Effector memory CD4-positive, alpha-beta T cell (primary cell): ENCODE measurements around the gene NKAIN2.
"Not testable (repeated sequence)": the region's sequence is repeated elsewhere in the genome, so short reads cannot be mapped to it uniquely, and the experiment has no call there.

ENCODE experiments used
- DNase-seq, 3 donors: peaks; one replicate each; pipeline ENCODE4 v3.0.0-alpha.2; 2020
- H3K27ac ChIP-seq: 2 replicates; pipeline ENCODE4 v1.7.0; 2013; ENCODE audit warnings: mild to moderate bottlenecking, low read length, moderate library complexity; ENCODE audit not compliant: insufficient read depth, poor library complexity, severe bottlenecking
- H3K27me3 ChIP-seq: replicated peaks from 2 replicates; pipeline ENCODE4 v1.7.0; 2013; ENCODE audit warnings: mild to moderate bottlenecking, low read length; ENCODE audit not compliant: insufficient read depth, control insufficient read depth, poor library complexity, severe bottlenecking
- H3K36me3 ChIP-seq: 2 replicates; pipeline ENCODE4 v1.7.0; 2013; ENCODE audit warnings: mild to moderate bottlenecking, low read length, moderate library complexity; ENCODE audit not compliant: control insufficient read depth, insufficient read depth
- H3K4me1 ChIP-seq: 2 replicates; pipeline ENCODE4 v1.7.0; 2013; ENCODE audit warnings: low read length, mild to moderate bottlenecking; ENCODE audit not compliant: control insufficient read depth, insufficient read depth, poor library complexity, severe bottlenecking
- H3K4me3 ChIP-seq: 2 replicates; pipeline ENCODE4 v1.7.0; 2013; ENCODE audit warnings: low read length, low read depth, mild to moderate bottlenecking; ENCODE audit not compliant: insufficient read depth, poor library complexity, severe bottlenecking
- H3K9me3 ChIP-seq: 2 replicates; pipeline ENCODE4 v1.7.0; 2013; ENCODE audit warnings: mild to moderate bottlenecking, low read length, moderate library complexity; ENCODE audit not compliant: control insufficient read depth

The NKAIN2 gene

DNA sequence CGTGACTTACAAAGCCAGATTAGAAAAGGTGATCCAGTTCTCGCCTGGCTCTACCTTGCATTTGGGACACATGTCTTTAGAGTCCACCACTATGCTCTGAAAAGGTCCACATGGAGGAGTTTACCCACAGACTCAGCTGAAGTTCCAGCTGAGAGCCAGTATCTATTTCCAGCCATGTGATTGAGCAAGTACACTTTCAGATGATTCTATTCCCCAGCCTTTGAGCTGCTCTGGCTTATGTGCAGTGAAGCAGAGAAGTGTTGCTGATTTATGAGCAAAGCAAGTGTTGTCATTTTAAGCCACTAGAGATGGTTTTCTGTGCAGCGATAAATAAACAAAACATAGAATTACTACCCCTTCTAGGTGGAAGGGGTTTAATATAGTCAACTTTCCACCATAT, 637.8 kb downstream of the NKAIN2 start:
- Histone ChIP-seq H3K4me3 (no peak overlapping the region), H3K27me3 (no peaks in the 10 kb centered on the region), H3K4me1 (no peaks in the 10 kb centered on the region), H3K9me3 (no peaks in the 10 kb centered on the region), H3K36me3 (no peaks in the 10 kb centered on the region), H3K27ac (no peak overlapping the region)
- no peak for DNase-seq

DNA sequence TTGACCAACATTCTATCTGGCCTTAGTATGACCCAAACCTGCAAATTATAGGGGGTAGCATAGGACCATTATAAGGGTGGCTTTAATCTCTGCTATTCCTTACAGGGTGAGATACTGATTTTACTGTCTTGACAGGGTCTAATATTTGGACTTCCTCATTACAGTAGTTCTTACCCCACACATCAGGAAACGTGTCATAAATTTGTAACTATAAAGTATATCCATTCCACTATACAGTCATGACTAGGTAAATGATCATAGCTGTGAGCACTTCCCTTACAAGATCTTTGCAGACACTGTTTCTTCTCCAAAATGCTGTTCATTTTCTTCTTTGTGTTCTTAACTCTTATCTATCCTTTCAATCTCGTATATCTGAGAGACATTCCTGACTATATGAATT, 639.9 kb downstream of the NKAIN2 start:
- Histone ChIP-seq H3K27ac (no peak overlapping the region), H3K9me3 (no peaks in the 10 kb centered on the region), H3K36me3 (no peaks in the 10 kb centered on the region), H3K27me3 (no peaks in the 10 kb centered on the region), H3K4me1 (no peaks in the 10 kb centered on the region), H3K4me3 (no peak overlapping the region)
- DNase-seq = no peak

DNA sequence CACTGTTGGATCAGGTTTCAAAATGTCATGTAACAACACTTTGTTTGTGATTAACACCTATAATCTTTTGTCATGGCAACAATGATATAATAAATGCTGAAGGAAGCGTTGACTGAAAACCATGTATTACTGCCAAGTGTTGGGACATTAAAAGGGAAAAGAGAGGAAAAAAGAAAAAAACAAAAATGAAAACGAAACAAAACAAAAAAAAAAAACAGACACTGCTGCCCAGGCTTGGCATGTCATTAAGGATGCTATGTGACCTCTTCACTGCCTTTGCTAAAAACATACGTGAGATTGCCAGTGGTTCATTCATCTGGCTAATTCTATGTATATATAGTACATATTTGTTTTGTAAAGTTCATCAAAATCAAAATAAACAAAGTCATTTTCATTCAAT, 641.9 kb downstream of the NKAIN2 start:
- H3K27ac ChIP-seq = no peak overlapping the region
- no peaks in the 10 kb centered on the region for H3K4me1 ChIP-seq
- no peaks in the 10 kb centered on the region for H3K9me3 ChIP-seq
- no peaks in the 10 kb centered on the region for H3K36me3 ChIP-seq
- no peak overlapping the region for H3K4me3 ChIP-seq
- H3K27me3 ChIP-seq = no peaks in the 10 kb centered on the region
- DNase-seq = no peak

DNA sequence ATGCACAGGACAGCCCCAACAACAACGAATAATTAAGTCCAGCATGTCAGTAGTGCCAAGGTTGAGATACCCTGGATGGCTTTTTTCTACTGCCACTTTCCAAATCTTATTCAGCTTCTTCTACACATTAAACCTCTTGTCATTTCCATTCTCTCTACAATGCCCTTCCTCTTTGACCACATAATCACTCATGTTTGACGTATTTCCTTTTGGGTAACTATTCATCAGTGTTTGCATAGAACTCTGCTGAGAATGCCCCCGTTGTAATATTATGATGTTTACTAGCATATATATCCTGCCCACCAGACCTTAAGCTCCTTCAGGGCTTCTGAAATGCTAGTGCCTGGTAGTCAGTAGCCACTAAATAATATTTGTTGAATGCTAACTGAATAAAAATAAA, 643.3 kb downstream of the NKAIN2 start:
- Histone ChIP-seq H3K27ac (no peak overlapping the region), H3K27me3 (no peaks in the 10 kb centered on the region), H3K36me3 (no peaks in the 10 kb centered on the region), H3K4me1 (no peaks in the 10 kb centered on the region), H3K4me3 (no peak overlapping the region), H3K9me3 (no peaks in the 10 kb centered on the region)
- no peak for DNase-seq

DNA sequence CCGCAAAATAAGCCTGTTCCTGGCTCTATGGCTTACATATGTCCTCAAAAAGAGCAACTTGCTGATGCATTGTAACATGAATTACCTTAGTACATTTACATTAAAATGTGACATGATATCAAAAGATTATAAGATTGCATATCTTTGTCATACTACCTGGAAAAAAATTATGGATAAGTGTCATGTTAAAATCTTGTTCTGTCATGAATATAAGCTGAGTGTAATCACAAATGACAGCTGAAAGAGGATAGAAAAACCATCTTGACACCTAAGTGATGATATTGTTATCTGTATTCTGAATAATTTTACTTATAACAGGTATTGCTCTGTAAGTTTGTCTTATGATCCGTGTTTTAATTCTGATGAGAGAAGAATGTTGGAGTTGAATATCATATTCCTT, 655.6 kb downstream of the NKAIN2 start:
- Histone ChIP-seq H3K27me3 (no peaks in the 10 kb centered on the region), H3K36me3 (no peaks in the 10 kb centered on the region), H3K27ac (no peak overlapping the region), H3K4me1 (no peaks in the 10 kb centered on the region), H3K9me3 (no peaks in the 10 kb centered on the region), H3K4me3 (no peak overlapping the region)
- no peak for DNase-seq

- Histone ChIP-seq H3K4me1 (no peaks in the 10 kb centered on the region), H3K27me3 (no peaks in the 10 kb centered on the region), H3K27ac (no peak overlapping the region), H3K9me3 (no peaks in the 10 kb centered on the region), H3K4me3 (no peak overlapping the region), H3K36me3 (no peaks in the 10 kb centered on the region)
- no peak for DNase-seq
Measured at GRCh38 chr6:124462750-124463149, 659.1 kb downstream of the NKAIN2 start.

DNA sequence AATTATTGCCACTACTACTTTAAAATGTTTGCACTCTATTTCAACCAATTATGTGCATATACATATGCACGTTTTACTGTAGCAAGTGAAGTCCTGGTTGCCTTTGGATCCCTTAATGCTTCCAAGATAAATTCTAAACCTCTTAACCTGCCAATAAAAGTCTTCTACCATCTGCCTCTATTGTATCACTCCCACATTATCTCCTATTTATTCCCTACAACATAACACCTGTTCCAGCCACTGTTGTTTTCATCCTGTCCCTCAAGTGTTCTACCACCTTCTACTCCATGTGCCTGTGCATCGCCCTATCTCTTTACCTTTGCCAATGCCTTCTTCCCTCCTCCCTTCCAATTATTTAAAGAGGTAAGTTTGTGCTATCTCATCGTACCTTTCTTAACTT, 659.6 kb downstream of the NKAIN2 start:
- no peak overlapping the region for H3K4me3 ChIP-seq
- no peak for DNase-seq
- no peaks in the 10 kb centered on the region for H3K36me3 ChIP-seq
- H3K27me3 ChIP-seq = no peaks in the 10 kb centered on the region
- H3K27ac ChIP-seq = no peak overlapping the region
- H3K4me1 ChIP-seq = no peaks in the 10 kb centered on the region
- no peaks in the 10 kb centered on the region for H3K9me3 ChIP-seq

DNA sequence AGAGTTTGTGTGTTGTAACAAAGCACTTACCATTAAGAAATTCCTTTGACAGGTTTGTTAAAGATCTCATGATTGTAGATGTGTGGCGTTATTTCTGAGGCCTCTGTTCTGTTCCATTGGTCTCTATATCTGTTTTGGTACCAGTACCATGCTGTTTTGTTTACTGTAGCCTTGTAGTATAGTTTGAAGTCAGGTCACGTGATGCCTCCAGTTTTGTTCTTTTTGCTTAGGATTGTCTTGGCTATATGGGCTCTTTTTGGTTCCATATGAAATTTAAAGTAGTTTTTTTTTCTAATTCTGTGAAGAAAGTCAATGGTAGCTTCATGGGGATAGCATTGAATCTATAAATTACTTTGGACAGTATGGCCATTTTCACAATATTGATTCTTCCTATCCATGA, 660.9 kb downstream of the NKAIN2 start:
- H3K9me3 ChIP-seq, H3K27ac ChIP-seq, DNase-seq: not testable (repeated sequence)

GRCh38 chr6:124466949-124467348, 663.3 kb downstream of the NKAIN2 start:
- no peak overlapping the region for H3K4me3 ChIP-seq
- no peaks in the 10 kb centered on the region for H3K9me3 ChIP-seq
- DNase-seq = no peak
- H3K36me3 ChIP-seq = no peaks in the 10 kb centered on the region
- no peaks in the 10 kb centered on the region for H3K27me3 ChIP-seq
- H3K4me1 ChIP-seq = no peaks in the 10 kb centered on the region
- no peak overlapping the region for H3K27ac ChIP-seq

More for the DNA sequence above, 660.9 kb downstream of the NKAIN2 start:
- not testable (repeated sequence) for H3K4me1 ChIP-seq, H3K27me3 ChIP-seq, H3K4me3 ChIP-seq, H3K36me3 ChIP-seq

DNA sequence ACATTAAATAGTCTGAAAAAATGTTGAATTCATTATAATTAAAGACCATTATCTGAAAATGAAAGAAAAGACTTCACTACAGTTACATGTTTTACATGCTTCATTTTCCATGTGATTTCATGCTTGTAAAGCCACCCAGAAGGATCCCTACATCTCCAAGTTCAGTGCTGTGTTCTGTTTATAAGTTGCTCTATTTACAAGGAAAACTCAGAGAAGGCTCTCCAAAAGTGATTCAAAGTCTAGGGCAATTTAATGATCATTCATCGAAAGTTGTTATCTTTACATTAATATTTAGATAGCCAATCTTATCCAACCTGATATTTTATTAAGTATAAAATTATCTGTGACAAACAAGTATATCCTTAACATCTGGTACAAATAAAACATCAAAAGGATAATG, 663.7 kb downstream of the NKAIN2 start:
- no peak for DNase-seq
- Histone ChIP-seq H3K27me3 (no peaks in the 10 kb centered on the region), H3K36me3 (no peaks in the 10 kb centered on the region), H3K4me1 (no peaks in the 10 kb centered on the region), H3K27ac (no peak overlapping the region), H3K9me3 (no peaks in the 10 kb centered on the region), H3K4me3 (no peak overlapping the region)

GRCh38 chr6:124470803-124471202, 667.1 kb downstream of the NKAIN2 start:
- DNase-seq = no peak
- H3K4me1 ChIP-seq = no peaks in the 10 kb centered on the region
- no peaks in the 10 kb centered on the region for H3K27me3 ChIP-seq
- H3K4me3 ChIP-seq = no peak overlapping the region
- H3K9me3 ChIP-seq = no peaks in the 10 kb centered on the region
- no peak overlapping the region for H3K27ac ChIP-seq
- H3K36me3 ChIP-seq = no peaks in the 10 kb centered on the region
